ENCODE results near the gene ZNF837.
"Not testable (repeated sequence)": the region's sequence is repeated elsewhere in the genome, so short reads cannot be mapped to it uniquely, and the experiment has no call there.

ZNF837 gene

GRCh38 chr19:58349590-58349989, 31.2 kb downstream of the ZNF837 start:
- DNase-seq = no peak

- not testable (repeated sequence) for DNase-seq
Observed at GRCh38 chr19:58348080-58348479, 32.8 kb downstream of the ZNF837 start.

- peak; percentile 76 for DNase-seq
Observed at GRCh38 chr19:58346961-58347929, 33.6 kb downstream of the ZNF837 start.

GRCh38 chr19:58345558-58345957, 35.3 kb downstream of the ZNF837 start:
- no peak for DNase-seq

- no peak for DNase-seq
Observed at GRCh38 chr19:58338825-58339558, 41.8 kb downstream of the ZNF837 start.

GRCh38 chr19:58338336-58338735, 42.5 kb downstream of the ZNF837 start:
- DNase-seq = no peak

GRCh38 chr19:58336820-58337219, 44.0 kb downstream of the ZNF837 start:
- no peak for DNase-seq

- DNase-seq = no peak
Observed at GRCh38 chr19:58336216-58336615, 44.6 kb downstream of the ZNF837 start.

GRCh38 chr19:58335630-58336029, 45.2 kb downstream of the ZNF837 start:
- no peak for DNase-seq

- DNase-seq = no peak
Observed at GRCh38 chr19:58334691-58335249, 46.1 kb downstream of the ZNF837 start.

GRCh38 chr19:58332697-58333096, 48.1 kb downstream of the ZNF837 start:
- DNase-seq = no peak

- no peak for DNase-seq
Observed at GRCh38 chr19:58330458-58330857, 50.4 kb downstream of the ZNF837 start.

- DNase-seq = peak; percentile 43
Observed at GRCh38 chr19:58328999-58329398, 51.8 kb downstream of the ZNF837 start.

- peak; percentile 96 for DNase-seq
Observed at GRCh38 chr19:58326914-58327726, 53.7 kb downstream of the ZNF837 start, which contains the start of gene ZSCAN22. ZSCAN22 (plus strand) TSS chr19:58326994; CDS start chr19:58334803, 7,809 bp downstream.

GRCh38 chr19:58326501-58326913, 54.3 kb downstream of the ZNF837 start:
- no peak for DNase-seq

GRCh38 chr19:58325311-58326022, 55.4 kb downstream of the ZNF837 start:
- no peak for DNase-seq

- no peak for DNase-seq
Observed at GRCh38 chr19:58319241-58319640, 61.6 kb downstream of the ZNF837 start.

- DNase-seq = no peak
Observed at GRCh38 chr19:58318297-58318696, 62.5 kb downstream of the ZNF837 start.
